ENCODE data around the gene CYTH1.

Gene CYTH1

GRCh38 chr17:78817123-78817522 is 35.0 kb upstream of the CYTH1 start:
- Histone ChIP-seq H3K27ac (ENCODE audit: low read depth, low read length, poor library complexity, severe bottlenecking) (no peak overlapping the region), H3F3A (ENCODE audit: insufficient read depth, low read length) (no peaks in the 10 kb centered on the region), H3K9me3 (ENCODE audit: low read length) (no peaks in the 10 kb centered on the region), H3K9ac (ENCODE audit: low read length) (no peak overlapping the region), H4K20me1 (ENCODE audit: insufficient read depth, low read length) (no peaks in the 10 kb centered on the region), H2AFZ (ENCODE audit: low read length) (no peak overlapping the region), H3K4me3 (ENCODE audit: low read depth, low read length, poor library complexity, severe bottlenecking) (no peak overlapping the region), H3K4me2 (ENCODE audit: low read length) (no peak overlapping the region), H3K27me3 (ENCODE audit: insufficient read depth, low read length) (no peaks in the 10 kb centered on the region), H3K36me3 (ENCODE audit: insufficient read depth, low read length) (peaks cover 94% of the 10 kb centered on the region), H3K4me1 (ENCODE audit: insufficient read depth, low read length, severe bottlenecking) (no peaks in the 10 kb centered on the region), H3K9me2 (ENCODE audit: low read depth, low read length) (no peaks in the 10 kb centered on the region), H3K79me2 (ENCODE audit: insufficient read depth, low read length) (no peaks in the 10 kb centered on the region)
- TF ChIP-seq EZH2 (IDR thresholded peaks at IDR 0.05; ENCODE audit: borderline replicate concordance, low read length): no peak

GRCh38 chr17:78815696-78816095 is 33.6 kb upstream of the CYTH1 start:
- Histone ChIP-seq H3K4me2 (ENCODE audit: low read length) (no peak overlapping the region), H4K20me1 (ENCODE audit: insufficient read depth, low read length) (no peaks in the 10 kb centered on the region), H3K36me3 (ENCODE audit: insufficient read depth, low read length) (peaks cover 97% of the 10 kb centered on the region), H3F3A (ENCODE audit: insufficient read depth, low read length) (no peaks in the 10 kb centered on the region), H3K4me1 (ENCODE audit: insufficient read depth, low read length, severe bottlenecking) (no peaks in the 10 kb centered on the region), H2AFZ (ENCODE audit: low read length) (no peak overlapping the region), H3K9ac (ENCODE audit: low read length) (no peak overlapping the region), H3K9me2 (ENCODE audit: low read depth, low read length) (no peaks in the 10 kb centered on the region), H3K9me3 (ENCODE audit: low read length) (no peaks in the 10 kb centered on the region), H3K79me2 (ENCODE audit: insufficient read depth, low read length) (no peaks in the 10 kb centered on the region), H3K27me3 (ENCODE audit: insufficient read depth, low read length) (no peaks in the 10 kb centered on the region), H3K27ac (ENCODE audit: low read depth, low read length, poor library complexity, severe bottlenecking) (no peak overlapping the region), H3K4me3 (ENCODE audit: low read depth, low read length, poor library complexity, severe bottlenecking) (no peak overlapping the region)
- TF ChIP-seq CTCF (IDR thresholded peaks at IDR 0.05; ENCODE audit: low read length): no peak
- TF ChIP-seq EZH2 (IDR thresholded peaks at IDR 0.05; ENCODE audit: borderline replicate concordance, low read length): no peak

- no peak for TF ChIP-seq CTCF (IDR thresholded peaks at IDR 0.05; ENCODE audit: low read length)
- TF ChIP-seq EZH2 (IDR thresholded peaks at IDR 0.05; ENCODE audit: borderline replicate concordance, low read length): no peak
- no peak overlapping the region for H3K4me2 ChIP-seq (ENCODE audit: low read length)
- no peak overlapping the region for H2AFZ ChIP-seq (ENCODE audit: low read length)
- H3K9ac ChIP-seq (ENCODE audit: low read length): no peak overlapping the region
- no peaks in the 10 kb centered on the region for H3K9me3 ChIP-seq (ENCODE audit: low read length)
- H3K27ac ChIP-seq (ENCODE audit: low read depth, low read length, poor library complexity, severe bottlenecking): no peak overlapping the region
- peaks cover 96% of the 10 kb centered on the region for H3K36me3 ChIP-seq (ENCODE audit: insufficient read depth, low read length)
- no peak overlapping the region for H3K4me3 ChIP-seq (ENCODE audit: low read depth, low read length, poor library complexity, severe bottlenecking)
- no peaks in the 10 kb centered on the region for H3F3A ChIP-seq (ENCODE audit: insufficient read depth, low read length)
- no peaks in the 10 kb centered on the region for H3K9me2 ChIP-seq (ENCODE audit: low read depth, low read length)
- H3K79me2 ChIP-seq (ENCODE audit: insufficient read depth, low read length): no peaks in the 10 kb centered on the region
- no peaks in the 10 kb centered on the region for H4K20me1 ChIP-seq (ENCODE audit: insufficient read depth, low read length)
- no peaks in the 10 kb centered on the region for H3K4me1 ChIP-seq (ENCODE audit: insufficient read depth, low read length, severe bottlenecking)
- no peaks in the 10 kb centered on the region for H3K27me3 ChIP-seq (ENCODE audit: insufficient read depth, low read length)
Measured at GRCh38 chr17:78812855-78813254, 30.8 kb upstream of the CYTH1 start.

GRCh38 chr17:78808163-78808562 is 26.1 kb upstream of the CYTH1 start:
- Histone ChIP-seq H2AFZ (ENCODE audit: low read length) (no peak overlapping the region), H3F3A (ENCODE audit: insufficient read depth, low read length) (no peaks in the 10 kb centered on the region), H3K36me3 (ENCODE audit: insufficient read depth, low read length) (peaks cover 93% of the 10 kb centered on the region), H3K4me1 (ENCODE audit: insufficient read depth, low read length, severe bottlenecking) (no peaks in the 10 kb centered on the region), H3K27ac (ENCODE audit: low read depth, low read length, poor library complexity, severe bottlenecking) (no peak overlapping the region), H3K4me2 (ENCODE audit: low read length) (no peak overlapping the region), H3K27me3 (ENCODE audit: insufficient read depth, low read length) (no peaks in the 10 kb centered on the region), H3K4me3 (ENCODE audit: low read depth, low read length, poor library complexity, severe bottlenecking) (no peak overlapping the region), H3K9me3 (ENCODE audit: low read length) (no peaks in the 10 kb centered on the region), H3K9me2 (ENCODE audit: low read depth, low read length) (no peaks in the 10 kb centered on the region), H3K9ac (ENCODE audit: low read length) (no peak overlapping the region), H3K79me2 (ENCODE audit: insufficient read depth, low read length) (no peaks in the 10 kb centered on the region), H4K20me1 (ENCODE audit: insufficient read depth, low read length) (no peaks in the 10 kb centered on the region)
- no peak for TF ChIP-seq CTCF (IDR thresholded peaks at IDR 0.05; ENCODE audit: low read length)
- TF ChIP-seq EZH2 (IDR thresholded peaks at IDR 0.05; ENCODE audit: borderline replicate concordance, low read length): no peak
